Endothelial cell of umbilical vein (primary cell): ENCODE results near the gene FBXO8. TPM values are rescaled to one million over a fixed set of nuclear protein-coding genes. Genes with fewer than 3 reads are reported as not detected.

Experiments used
- BruUV-seq: library from RNA; stranded (reverse); fragments of 400-500 nt; replicated peaks from 2 replicates; lab custom pipeline; 2021; lab: Mats Ljungman, UMichigan
- CTCF ChIA-PET: fragments of 300-600, 350-600 bp; sonication (Branson Sonifier 250); formaldehyde crosslinking; loops from one replicate; lab custom pipeline; 2021; ENCODE audit warnings: antibody characterized with exemption, inconsistent platforms; lab: Charles Lee
- POLR2A ChIA-PET: fragments of 300-600, 350-600 bp; sonication (Branson Sonifier 250); formaldehyde crosslinking; loops from one replicate; lab custom pipeline; 2021; ENCODE audit warnings: antibody characterized with exemption, inconsistent platforms; lab: Charles Lee
- DNase-seq: peaks from one replicate; pipeline ENCODE4 v3.0.0-alpha.2; 2011; ENCODE audit warnings: low read depth, low spot score
- FAIRE-seq: peaks from 2 replicates; lab custom pipeline; 2011; peaks lifted over from hg19 to GRCh38; lab: Jason Lieb, UNC
- H2AFZ ChIP-seq: 2 replicates; pipeline ENCODE4 v1.6.0; 2012; ENCODE audit warnings: low read depth, low read length, control low read depth, inconsistent platforms
- H3K27ac ChIP-seq: 2 replicates; pipeline ENCODE4 v1.5.1; 2011; ENCODE audit warnings: low read depth, mild to moderate bottlenecking, control low read depth, low read length, moderate library complexity; ENCODE audit not compliant: insufficient read depth
- H3K27me3 ChIP-seq, 2 experiments: 2 replicates each; pipeline versions ENCODE4 v1.6.0 to v1.6.1; 2011; ENCODE audit warnings: low read length in 2 of 2, mixed read lengths in 1 of 2; ENCODE audit not compliant: control insufficient read depth in 2 of 2, insufficient read depth in 2 of 2
- H3K36me3 ChIP-seq, 2 experiments: 2 replicates in 1 of 2; 3 replicates in 1 of 2; pipeline ENCODE4 v1.5.1; 2011; ENCODE audit warnings: low read length in 2 of 2, mild to moderate bottlenecking in 1 of 2, moderate library complexity in 1 of 2; ENCODE audit not compliant: control insufficient read depth in 2 of 2, insufficient read depth in 2 of 2; ENCODE audit errors: extremely low read depth in 1 of 2
- H3K4me1 ChIP-seq: 3 replicates; pipeline ENCODE4 v1.5.1; 2011; ENCODE audit warnings: mild to moderate bottlenecking, low read length; ENCODE audit not compliant: control insufficient read depth, insufficient read depth; ENCODE audit errors: extremely low read depth
- H3K4me2 ChIP-seq: 2 replicates; pipeline ENCODE4 v1.6.1; 2011; ENCODE audit warnings: low read length, control low read depth, mixed read lengths; ENCODE audit not compliant: insufficient read depth
- H3K4me3 ChIP-seq, 3 experiments: fragments of 200-600 bp in 1 of 3; sonication (generic), shearing (Covaris generic) in 1 of 3; replicated peaks in 1 of 3; 2 replicates each; pipeline ENCODE4 v1.5.1; 2011 to 2016; ENCODE audit warnings: control low read depth in 3 of 3, low read length in 3 of 3, mild to moderate bottlenecking in 2 of 3, inconsistent platforms in 1 of 3, low read depth in 1 of 3, moderate library complexity in 1 of 3; ENCODE audit not compliant: insufficient read depth in 1 of 3
- H3K79me2 ChIP-seq: 2 replicates; pipeline ENCODE4 v1.6.0; 2012; ENCODE audit warnings: low read length, inconsistent platforms; ENCODE audit not compliant: control insufficient read depth, insufficient read depth
- H3K9ac ChIP-seq: replicated peaks from 2 replicates; pipeline ENCODE3; 2011; ENCODE audit warnings: low read length, control low read depth; ENCODE audit not compliant: insufficient read depth; ENCODE audit errors: extremely low read depth
- H3K9me1 ChIP-seq: replicated peaks from 3 replicates; pipeline ENCODE4 v1.6.0; 2011; ENCODE audit warnings: mild to moderate bottlenecking, low read length; ENCODE audit not compliant: control insufficient read depth, insufficient read depth; ENCODE audit errors: extremely low read depth
- H3K9me3 ChIP-seq: replicated peaks from 2 replicates; pipeline ENCODE4 v1.5.1; 2012; ENCODE audit warnings: low read length, inconsistent platforms; ENCODE audit not compliant: control insufficient read depth, insufficient read depth
- H4K20me1 ChIP-seq: replicated peaks from 2 replicates; pipeline ENCODE3; 2011; ENCODE audit warnings: mild to moderate bottlenecking, low read length; ENCODE audit not compliant: control insufficient read depth, insufficient read depth; ENCODE audit errors: extremely low read depth
- CTCF ChIP-seq, 2 donors: IDR thresholded peaks; 1 replicate in 1 of 2; 2 replicates in 1 of 2; pipeline ENCODE4 v1.5.1; 2011; ENCODE audit warnings: low read length in 2 of 2, mild to moderate bottlenecking in 2 of 2, moderate library complexity in 2 of 2, control low read depth in 1 of 2, inconsistent platforms in 1 of 2, low read depth in 1 of 2; ENCODE audit not compliant: insufficient read depth in 1 of 2; ENCODE audit errors: extremely low read depth in 1 of 2
- EZH2 ChIP-seq: IDR thresholded peaks from 2 replicates; pipeline ENCODE4 v1.6.1; 2012; ENCODE audit warnings: borderline replicate concordance, low read depth, mild to moderate bottlenecking, moderate library complexity, low read length, inconsistent platforms; ENCODE audit not compliant: severe bottlenecking
- FOS ChIP-seq: IDR thresholded peaks from 2 replicates; pipeline ENCODE4 v1.6.1; 2011; ENCODE audit warnings: mild to moderate bottlenecking, low read length, moderate library complexity, borderline replicate concordance; ENCODE audit not compliant: insufficient read depth
- GATA2 ChIP-seq: IDR thresholded peaks from 2 replicates; pipeline ENCODE4 v1.7.0; 2011; ENCODE audit warnings: low read depth, mild to moderate bottlenecking, moderate library complexity, mixed read lengths, low read length; ENCODE audit not compliant: insufficient read length, insufficient read depth
- JUN ChIP-seq: IDR thresholded peaks from 2 replicates; pipeline ENCODE4 v1.6.1; 2011; ENCODE audit warnings: borderline replicate concordance, low read depth; ENCODE audit not compliant: insufficient read length, insufficient read depth
- MAX ChIP-seq: IDR thresholded peaks from 2 replicates; pipeline ENCODE4 v1.6.1; 2011; ENCODE audit not compliant: insufficient read depth, insufficient read length
- MYC ChIP-seq: IDR thresholded peaks from one replicate; pipeline ENCODE4 v1.6.1; 2011; ENCODE audit warnings: mild to moderate bottlenecking, low read depth, low read length
- POLR2A ChIP-seq: IDR thresholded peaks from 2 replicates; pipeline ENCODE4 v1.6.1; 2012; ENCODE audit warnings: low read depth, mild to moderate bottlenecking, control low read depth, low read length
- POLR2AphosphoS5 ChIP-seq: IDR thresholded peaks from 2 replicates; pipeline ENCODE4 v1.6.1; 2012; ENCODE audit warnings: low read depth, mild to moderate bottlenecking, control low read depth, low read length, moderate library complexity; ENCODE audit not compliant: insufficient read depth
- dilution Hi-C: fragments of 300-500 bp; cut with MboI; formaldehyde crosslinking; loops from one replicate; pipeline ENCODE4 v1.15.0; 2019; ENCODE audit warnings: low sequenced_read_pairs; ENCODE audit not compliant: extremely low pct_ligation_motif_present
- intact Hi-C: fragments of 100-400 bp; cut with micrococcal nuclease; formaldehyde crosslinking; loops from one replicate; pipeline ENCODE4 v1.10.0; 2022
- polyA plus RNA-seq, 4 experiments: library from polyadenylated mRNA; depleted of rRNA in 3 of 4; stranded (reverse) in 3 of 4; unstranded in 1 of 4; fragments of >200 nt; gene quantifications; 2 replicates each; pipeline versions ENCODE4 v1.2.1 to v1.2.3, GENCODE V29; 2011 to 2012; ENCODE audit warnings: missing spikeins in 1 of 4
- total RNA-seq: library from RNA; stranded (reverse); gene quantifications from 2 replicates; pipeline ENCODE4 v1.2.3, GENCODE V29; 2021

FBXO8 gene
- total and polyA plus RNA-seq, 2 donors (not counting 3 experiments of a cell fraction or from before 2014, with no cell fraction given), result 9.9 to 14.5 TPM

- Histone ChIP-seq H3K9me3 (no peaks in the 10 kb centered on the region), H3K9me1 (no peaks in the 10 kb centered on the region), H3K4me3 (no peak overlapping the region), H3K79me2 (peaks cover 9% of the 10 kb centered on the region), H3K27me3 (no peaks in the 10 kb centered on the region), H3K4me1 (no peaks in the 10 kb centered on the region), H2AFZ (no peak overlapping the region), H3K4me2 (no peak overlapping the region), H4K20me1 (no peaks in the 10 kb centered on the region), H3K9ac (no peak overlapping the region), H3K27ac (no peak overlapping the region), H3K36me3 (no peaks in the 10 kb centered on the region)
- ChIA-PET CTCF (interaction anchor here (1.4 kb wide), 1 partner anchor 9 kb away, joined by 3 read pairs; the partner anchor contains the start of genes CEP44 and FBXO8), POLR2A (no interaction called here)
- DNase-seq, result no peak
- intact Hi-C loops (no loop called here), dilution Hi-C loops (no loop called here)
- FAIRE-seq, result no peak
- TF ChIP-seq EZH2 (no peak), MYC (no peak), CTCF (IDR thresholded peaks at IDR 0.05; ENCODE audit: extremely low read depth in 1 of 2, insufficient read depth in 1 of 2, low read depth in 1 of 2, low read length in 2 of 2) (no peak), POLR2A (no peak), POLR2AphosphoS5 (no peak), JUN (no peak), GATA2 (no peak), MAX (no peak), FOS (no peak)
- BruUV-seq, result no TSS peak
These were observed 9.0 kb downstream of the FBXO8 start for GRCh38 chr4:174274436-174274835.
